ENCODE measurements around the gene FMN1.

Gene FMN1

DNA sequence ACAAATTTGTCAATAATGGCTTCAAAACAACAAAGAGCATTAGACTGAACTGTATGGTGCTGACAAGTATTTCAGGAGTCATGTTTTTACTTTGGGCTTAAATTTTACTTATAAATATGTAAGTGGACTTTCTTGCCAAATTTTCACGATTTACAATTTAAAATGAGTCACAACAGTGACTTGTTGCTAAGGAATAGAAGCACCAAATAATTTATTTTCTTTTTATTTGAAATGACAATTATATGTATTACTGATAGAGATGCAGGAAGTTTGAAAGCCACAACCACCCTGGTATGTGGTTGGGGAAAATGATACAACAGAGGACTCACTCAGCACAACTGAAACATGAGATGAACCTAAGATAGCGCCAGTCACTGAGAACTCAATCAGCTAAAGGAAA, 90.3 kb downstream of the FMN1 start:
- Mint-ChIP-seq H3K4me3 (peak overlapping the region; percentile 56), H3K36me3 (peaks cover 5% of the 10 kb centered on the region), H3K9me3 (peaks cover 5% of the 10 kb centered on the region)

DNA sequence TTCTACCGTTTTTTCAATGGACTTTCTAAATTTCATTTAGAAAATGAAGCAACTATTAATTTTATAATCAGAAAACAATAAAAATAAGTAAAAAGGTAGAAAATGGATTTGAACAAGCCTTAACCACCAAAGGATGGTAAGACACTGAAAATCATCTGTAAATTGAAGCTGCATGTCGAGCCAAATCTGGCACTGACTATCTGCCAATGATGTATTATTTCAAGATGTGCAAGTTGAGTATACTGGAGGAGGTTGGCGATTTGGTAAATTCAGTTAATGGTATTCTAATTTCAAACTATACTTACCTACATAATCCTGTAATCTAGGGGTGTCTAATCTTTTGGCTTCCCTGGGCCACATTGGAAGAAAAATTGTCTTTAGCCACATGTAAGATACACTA, 93.5 kb downstream of the FMN1 start:
- H3K4me3 Mint-ChIP-seq, result no peak overlapping the region

More for the DNA sequence above, 90.3 kb downstream of the FMN1 start:
- Mint-ChIP-seq H3K27me3 (no peaks in the 10 kb centered on the region), H3K27ac (peak overlapping the region; percentile 21), H3K4me1 (peaks cover 28% of the 10 kb centered on the region)

DNA sequence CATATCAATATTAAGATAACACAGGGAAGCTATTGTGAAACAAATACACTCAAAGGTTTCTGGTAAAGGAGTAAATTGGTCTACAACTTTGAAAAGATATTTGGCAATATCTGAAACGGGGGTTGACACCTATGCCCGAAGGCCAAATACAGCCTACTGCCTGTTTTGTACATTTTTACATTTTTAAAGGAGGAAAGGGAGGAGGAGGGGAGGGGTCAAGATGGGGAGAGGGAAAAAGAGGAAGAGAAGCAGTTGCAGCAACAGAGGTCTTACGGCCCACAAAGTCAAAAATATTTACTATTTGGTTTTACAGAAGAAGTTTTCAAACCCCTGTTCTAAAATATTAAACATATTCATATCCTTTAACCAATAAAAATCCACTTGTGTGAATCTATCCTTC, 94.2 kb downstream of the FMN1 start:
- Mint-ChIP-seq H3K27me3 (no peaks in the 10 kb centered on the region), H3K9me3 (no peaks in the 10 kb centered on the region), H3K36me3 (peaks cover 5% of the 10 kb centered on the region), H3K27ac (no peak overlapping the region), H3K4me1 (peaks cover 24% of the 10 kb centered on the region), H3K4me3 (no peak overlapping the region)

More for the DNA sequence above, 93.5 kb downstream of the FMN1 start:
- Mint-ChIP-seq H3K27ac (no peak overlapping the region), H3K4me1 (peaks cover 28% of the 10 kb centered on the region), H3K36me3 (peaks cover 5% of the 10 kb centered on the region), H3K9me3 (no peaks in the 10 kb centered on the region), H3K27me3 (no peaks in the 10 kb centered on the region)

DNA sequence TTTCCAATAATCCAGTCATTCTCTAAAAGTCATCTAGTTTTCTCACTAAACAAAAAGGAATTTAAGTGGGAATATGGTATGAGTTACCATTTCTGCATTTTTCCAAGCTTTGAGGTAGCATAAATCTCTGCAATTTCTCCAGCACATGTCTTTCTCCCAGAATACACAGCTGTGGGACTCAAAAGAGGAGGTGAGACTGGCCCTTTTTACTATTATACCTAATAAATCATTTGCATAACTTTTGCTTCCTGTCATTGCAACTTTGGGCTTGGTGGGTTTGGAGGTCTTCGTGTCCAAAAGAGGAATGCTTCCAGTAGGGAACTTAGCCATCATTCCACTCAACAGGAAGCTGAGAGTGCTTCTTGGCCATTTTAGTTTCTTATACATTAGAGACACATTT, 94.8 kb downstream of the FMN1 start:
- Mint-ChIP-seq H3K27me3 (no peaks in the 10 kb centered on the region), H3K36me3 (peaks cover 5% of the 10 kb centered on the region), H3K4me3 (no peak overlapping the region), H3K4me1 (peaks cover 18% of the 10 kb centered on the region), H3K27ac (no peak overlapping the region), H3K9me3 (no peaks in the 10 kb centered on the region)

DNA sequence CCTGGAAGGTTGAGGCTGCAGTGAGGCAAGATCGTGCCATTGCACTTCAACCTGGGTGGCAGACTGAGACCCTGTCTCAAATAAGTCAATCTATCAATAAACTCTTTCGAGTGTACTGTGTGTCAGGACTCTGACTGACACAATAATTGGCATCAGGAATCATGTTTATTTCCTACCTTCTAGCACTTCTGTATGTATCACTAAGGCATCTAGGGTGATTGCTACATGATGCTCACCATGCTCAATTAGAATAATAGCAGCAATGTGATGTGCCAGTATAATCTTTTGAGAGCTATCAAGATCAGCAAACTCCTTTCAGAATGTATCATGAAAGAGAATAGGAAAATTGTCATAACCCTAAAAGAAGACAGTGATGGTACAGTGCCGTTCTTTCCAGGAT, 95.3 kb downstream of the FMN1 start:
- Mint-ChIP-seq H3K36me3 (peaks cover 5% of the 10 kb centered on the region), H3K27me3 (no peaks in the 10 kb centered on the region), H3K27ac (no peak overlapping the region), H3K4me3 (no peak overlapping the region), H3K4me1 (peaks cover 13% of the 10 kb centered on the region), H3K9me3 (no peaks in the 10 kb centered on the region)

DNA sequence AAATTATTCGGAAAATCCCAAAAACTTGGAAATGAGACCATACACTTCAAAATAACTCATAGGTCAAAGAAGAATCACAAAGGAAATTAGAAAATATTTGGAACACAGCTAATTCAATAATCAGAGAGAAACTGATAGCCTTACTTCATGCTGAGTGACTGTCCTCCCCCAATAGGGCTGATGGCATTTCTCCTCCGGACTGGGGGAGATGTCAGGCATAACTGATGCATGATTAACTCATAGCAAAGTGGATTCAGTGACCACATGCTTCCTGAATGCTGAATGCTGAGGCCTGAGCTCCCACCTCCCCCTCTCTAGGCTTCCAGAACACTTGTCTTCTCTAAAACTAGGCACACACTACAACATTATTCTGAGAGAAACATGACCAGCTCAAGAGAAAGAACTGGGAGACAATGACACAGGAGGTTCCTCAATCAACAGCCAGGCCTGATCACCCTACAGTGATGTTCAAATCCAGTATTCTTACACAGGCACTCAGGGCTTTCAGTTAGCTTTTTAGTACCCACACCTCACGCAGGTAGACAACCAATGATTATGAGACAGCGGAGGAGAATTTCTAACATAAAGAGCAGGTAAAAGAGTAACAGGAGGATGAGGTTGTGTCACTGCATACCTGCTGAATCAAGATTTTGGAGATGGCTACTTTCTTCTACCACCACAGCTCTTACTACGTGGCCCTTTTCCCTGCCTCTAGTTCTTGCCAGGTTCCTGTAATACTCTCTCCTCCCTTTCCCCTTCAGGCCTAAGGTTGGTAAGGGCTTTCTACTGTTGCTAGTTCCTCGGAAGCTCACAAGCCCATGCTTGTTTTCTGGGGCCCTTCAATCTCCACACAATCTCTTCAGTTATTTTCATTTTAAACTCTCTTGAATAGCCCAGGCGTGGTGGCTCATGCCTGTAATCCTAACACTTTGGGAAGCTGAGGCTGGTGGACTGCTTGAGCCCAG, 96.1 kb downstream of the FMN1 start:
- Mint-ChIP-seq H3K27ac (no peak overlapping the region), H3K4me1 (peaks cover 4% of the 10 kb centered on the region), H3K9me3 (no peaks in the 10 kb centered on the region), H3K27me3 (no peaks in the 10 kb centered on the region), H3K36me3 (peaks cover 5% of the 10 kb centered on the region), H3K4me3 (no peak overlapping the region)

DNA sequence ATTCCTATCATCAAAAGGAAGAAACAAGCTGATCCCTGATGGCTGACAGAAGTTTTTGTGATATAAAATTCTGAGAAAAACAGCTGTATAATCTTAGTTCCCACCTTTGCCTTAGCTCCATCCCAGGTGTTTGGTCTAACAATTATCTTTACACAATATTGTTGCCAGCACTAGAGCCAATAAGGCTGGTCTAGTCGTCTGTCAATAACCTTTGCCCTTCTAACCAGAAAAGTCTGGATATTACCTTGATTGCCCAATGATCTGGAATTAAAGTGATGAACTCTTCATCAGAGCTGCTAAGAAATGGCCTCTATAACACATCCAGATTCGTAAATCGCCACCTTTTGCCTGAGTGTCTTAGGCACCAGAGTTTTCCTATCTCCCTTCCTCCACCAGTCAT, 98.4 kb downstream of the FMN1 start:
- Mint-ChIP-seq H3K4me3 (no peak overlapping the region), H3K36me3 (no peaks in the 10 kb centered on the region), H3K9me3 (no peaks in the 10 kb centered on the region), H3K27me3 (no peaks in the 10 kb centered on the region), H3K4me1 (peaks cover 16% of the 10 kb centered on the region), H3K27ac (no peak overlapping the region)

DNA sequence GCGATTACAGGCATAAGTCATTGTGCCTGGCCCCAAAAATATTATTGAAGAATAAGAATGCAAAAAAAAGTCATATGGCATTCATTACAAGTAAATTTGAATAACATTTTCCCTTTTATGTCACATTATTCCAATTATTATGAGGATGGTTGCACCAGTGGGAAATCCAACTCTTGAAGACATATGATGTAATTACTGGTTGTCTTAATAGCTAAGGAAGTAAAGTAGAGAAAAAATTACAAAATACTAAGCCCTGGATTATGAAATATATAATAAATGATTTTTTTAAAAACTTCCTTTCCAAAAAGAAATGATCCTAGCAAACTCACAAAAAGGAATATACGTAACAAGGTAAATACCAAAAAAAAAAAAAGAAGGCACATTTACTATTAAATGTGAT, 98.9 kb downstream of the FMN1 start:
- Mint-ChIP-seq H3K9me3 (no peaks in the 10 kb centered on the region), H3K27me3 (no peaks in the 10 kb centered on the region), H3K4me1 (peaks cover 16% of the 10 kb centered on the region), H3K4me3 (no peak overlapping the region), H3K27ac (no peak overlapping the region), H3K36me3 (no peaks in the 10 kb centered on the region)

DNA sequence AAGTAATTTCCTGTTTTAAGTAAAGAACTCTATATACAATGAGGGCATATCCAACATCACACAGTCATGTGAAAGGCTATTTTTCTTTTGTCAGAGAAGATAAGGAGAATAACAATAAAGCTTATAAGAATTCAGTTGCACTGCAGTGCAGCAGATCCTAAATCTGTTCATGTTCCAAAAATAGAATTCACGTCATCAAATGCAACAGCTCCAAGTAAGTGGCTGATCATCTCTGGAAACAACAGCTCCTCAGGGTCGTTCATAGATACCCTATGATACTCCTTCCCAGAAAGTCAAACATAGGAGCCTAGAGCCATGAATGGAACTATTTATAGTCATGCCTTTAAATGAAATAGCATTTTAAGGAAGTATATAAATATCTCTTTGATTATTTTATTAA, 100.2 kb downstream of the FMN1 start:
- Mint-ChIP-seq H3K9me3 (no peaks in the 10 kb centered on the region), H3K4me3 (no peak overlapping the region), H3K27me3 (no peaks in the 10 kb centered on the region), H3K36me3 (no peaks in the 10 kb centered on the region), H3K4me1 (peaks cover 16% of the 10 kb centered on the region), H3K27ac (no peak overlapping the region)

DNA sequence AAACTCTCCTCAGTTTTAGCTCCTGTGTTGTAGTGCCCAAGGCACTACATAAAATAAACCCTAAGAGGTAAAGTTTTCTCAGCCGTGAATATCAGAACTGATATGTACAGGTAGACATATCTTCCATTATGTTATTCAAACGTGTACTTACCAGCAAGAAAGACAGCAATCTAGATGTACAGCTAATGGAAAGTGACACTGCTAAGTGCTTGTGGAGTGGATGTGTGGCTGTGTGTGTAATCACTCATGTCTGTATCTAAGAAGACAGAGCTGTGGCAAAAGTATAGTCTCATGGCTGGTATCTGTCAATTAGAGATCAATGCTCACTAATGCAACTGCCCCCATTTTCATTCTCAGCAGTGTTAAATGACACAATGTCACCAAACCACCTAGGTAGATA, 101.3 kb downstream of the FMN1 start:
- no peaks in the 10 kb centered on the region for H3K27me3 Mint-ChIP-seq
- no peak overlapping the region for H3K27ac Mint-ChIP-seq
- H3K4me1 Mint-ChIP-seq, result peaks cover 16% of the 10 kb centered on the region
- no peaks in the 10 kb centered on the region for H3K36me3 Mint-ChIP-seq
- H3K9me3 Mint-ChIP-seq, result no peaks in the 10 kb centered on the region
- H3K4me3 Mint-ChIP-seq, result no peak overlapping the region

DNA sequence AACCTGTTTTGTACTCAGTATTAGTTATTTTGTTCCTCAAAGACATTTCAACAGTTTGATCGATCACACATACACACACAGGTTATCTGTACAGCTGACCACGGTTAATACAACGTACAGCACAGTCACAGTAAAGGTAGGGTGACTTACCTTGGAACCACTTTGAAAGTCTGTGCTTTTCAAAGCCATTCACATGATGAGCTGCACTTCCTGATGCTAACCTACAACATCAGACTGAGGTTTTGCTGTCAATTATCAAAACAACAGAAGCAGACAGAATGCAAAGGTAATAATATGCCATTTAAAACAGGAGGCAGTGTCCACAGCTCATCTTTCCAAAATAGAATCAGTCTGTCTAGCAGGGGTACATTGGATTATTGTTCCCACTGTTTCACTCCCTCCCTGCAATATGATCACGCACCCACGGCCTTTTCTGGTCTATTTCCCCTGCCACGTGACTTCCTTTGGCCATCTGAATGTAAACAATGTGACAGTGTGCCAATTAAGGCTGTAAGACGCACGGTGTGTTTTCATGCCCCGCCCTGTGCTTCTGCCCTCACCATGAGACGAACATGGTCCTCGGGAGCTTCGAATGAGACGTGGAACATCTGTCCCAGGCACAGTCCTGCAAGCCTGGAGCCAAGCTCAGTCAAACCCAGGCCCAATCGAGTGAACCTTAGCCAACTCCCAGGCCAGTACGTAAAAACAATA, 102.4 kb downstream of the FMN1 start:
- Mint-ChIP-seq H3K27me3 (no peaks in the 10 kb centered on the region), H3K4me3 (no peak overlapping the region), H3K27ac (no peak overlapping the region), H3K9me3 (no peaks in the 10 kb centered on the region), H3K36me3 (no peaks in the 10 kb centered on the region), H3K4me1 (peaks cover 16% of the 10 kb centered on the region)

DNA sequence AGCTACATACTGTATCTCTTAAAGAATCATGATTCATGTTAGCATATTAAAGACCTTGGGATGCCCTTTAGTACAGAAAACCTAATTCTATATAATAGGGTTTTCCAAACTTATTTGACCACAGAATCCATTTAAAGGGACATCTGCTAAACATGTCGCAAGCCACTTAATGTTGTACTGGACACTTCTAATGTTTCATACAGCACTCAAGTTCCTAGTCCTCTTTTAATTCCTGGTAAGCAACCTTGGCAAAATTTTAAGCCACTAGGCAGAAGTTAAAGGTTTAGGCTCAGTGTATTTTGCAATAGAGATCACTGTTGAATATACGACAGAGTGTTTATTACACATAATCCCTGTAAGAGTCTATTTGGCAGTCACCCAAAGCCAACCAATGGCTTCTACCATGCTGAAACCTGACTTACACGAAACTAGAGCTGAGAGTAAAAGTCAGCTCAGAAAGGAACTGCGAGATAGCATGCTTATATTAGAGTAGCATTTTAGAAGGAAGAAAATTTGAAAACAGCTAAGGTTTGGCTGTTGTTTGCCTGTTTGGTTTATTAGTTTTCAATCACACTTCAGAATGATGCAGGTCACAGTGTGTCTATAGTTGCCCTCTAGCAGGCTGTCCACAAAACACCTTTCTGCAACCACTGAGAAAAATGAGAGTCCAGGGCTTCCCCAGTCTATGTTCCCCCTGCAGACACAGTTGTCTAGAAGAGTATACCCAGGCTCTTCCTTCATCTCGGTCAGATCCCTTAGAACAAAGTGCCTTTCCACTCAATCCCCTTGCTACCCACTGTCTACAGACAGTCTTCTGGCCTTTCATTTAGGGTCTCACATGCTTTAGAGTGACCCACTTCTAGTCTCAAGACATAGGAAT, 104.4 kb downstream of the FMN1 start:
- no peak overlapping the region for H3K4me3 Mint-ChIP-seq
- no peaks in the 10 kb centered on the region for H3K9me3 Mint-ChIP-seq
- peaks cover 16% of the 10 kb centered on the region for H3K4me1 Mint-ChIP-seq
- H3K27me3 Mint-ChIP-seq, result no peaks in the 10 kb centered on the region
- H3K27ac Mint-ChIP-seq, result no peak overlapping the region
- H3K36me3 Mint-ChIP-seq, result no peaks in the 10 kb centered on the region

DNA sequence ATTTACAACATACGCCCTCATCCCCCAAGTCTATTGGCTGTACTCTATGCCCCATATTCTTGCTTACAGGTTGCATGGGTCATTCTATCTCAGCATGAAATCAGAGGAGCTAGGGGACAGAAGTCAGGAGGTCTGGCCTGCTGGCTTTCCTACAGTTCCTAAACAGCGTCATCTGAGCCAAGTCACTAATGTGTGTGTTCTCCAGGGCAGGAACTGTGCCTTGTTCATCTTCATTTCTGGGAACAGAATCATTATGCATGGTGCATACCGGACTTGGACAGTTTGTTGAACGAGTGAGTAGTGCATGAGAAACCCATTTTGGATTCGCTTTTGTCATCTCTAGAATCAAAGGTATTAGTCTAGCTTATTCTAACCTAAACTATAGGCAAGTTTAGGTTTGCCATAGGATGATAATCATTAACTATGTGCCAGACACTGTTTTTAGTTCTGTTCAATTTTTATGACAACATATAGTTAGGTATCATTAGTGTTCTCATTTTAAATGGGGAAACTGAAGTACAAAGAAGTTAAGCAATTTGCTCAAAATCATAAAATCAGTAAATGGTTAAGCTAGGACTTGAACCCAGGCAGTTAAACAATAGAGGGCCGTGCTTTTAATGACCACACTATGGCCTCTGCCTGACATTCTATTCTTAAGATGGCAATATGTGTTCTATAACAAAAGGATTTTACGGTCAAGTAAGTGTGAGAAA, 105.2 kb downstream of the FMN1 start:
- Mint-ChIP-seq H3K4me3 (no peak overlapping the region), H3K27ac (no peak overlapping the region), H3K27me3 (no peaks in the 10 kb centered on the region), H3K9me3 (no peaks in the 10 kb centered on the region), H3K4me1 (peaks cover 16% of the 10 kb centered on the region), H3K36me3 (no peaks in the 10 kb centered on the region)

DNA sequence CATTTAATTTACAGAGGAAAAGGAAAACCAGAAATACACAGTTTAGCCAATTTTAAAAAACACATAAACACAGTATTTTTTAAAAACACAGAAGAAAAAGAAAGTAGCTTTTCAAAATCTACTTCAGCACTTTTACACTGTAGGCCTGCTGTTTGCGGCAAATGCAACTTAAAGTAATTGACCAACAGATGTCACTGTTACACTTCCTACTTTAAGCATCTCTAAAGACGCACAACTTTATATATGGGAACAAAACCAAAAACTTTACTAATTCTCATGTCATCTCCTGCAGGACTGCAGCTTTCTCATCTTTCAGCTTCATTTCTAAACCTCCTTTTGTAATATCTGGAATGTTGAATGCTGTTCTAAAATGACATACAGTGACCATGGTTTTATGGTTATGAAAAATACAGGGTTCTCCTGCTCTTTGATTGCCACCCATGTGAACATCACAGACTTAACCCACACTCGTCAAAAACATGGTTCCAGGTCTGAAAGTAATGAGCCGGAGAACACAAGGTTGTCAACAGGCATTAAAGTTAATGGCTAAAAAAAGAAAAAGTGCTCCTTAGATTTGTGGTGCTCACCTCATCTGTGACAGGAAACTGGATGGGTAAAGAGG, 107.9 kb downstream of the FMN1 start:
- Mint-ChIP-seq H3K36me3 (no peaks in the 10 kb centered on the region), H3K27ac (no peak overlapping the region), H3K27me3 (no peaks in the 10 kb centered on the region), H3K9me3 (no peaks in the 10 kb centered on the region), H3K4me3 (no peak overlapping the region), H3K4me1 (peaks cover 5% of the 10 kb centered on the region)

DNA sequence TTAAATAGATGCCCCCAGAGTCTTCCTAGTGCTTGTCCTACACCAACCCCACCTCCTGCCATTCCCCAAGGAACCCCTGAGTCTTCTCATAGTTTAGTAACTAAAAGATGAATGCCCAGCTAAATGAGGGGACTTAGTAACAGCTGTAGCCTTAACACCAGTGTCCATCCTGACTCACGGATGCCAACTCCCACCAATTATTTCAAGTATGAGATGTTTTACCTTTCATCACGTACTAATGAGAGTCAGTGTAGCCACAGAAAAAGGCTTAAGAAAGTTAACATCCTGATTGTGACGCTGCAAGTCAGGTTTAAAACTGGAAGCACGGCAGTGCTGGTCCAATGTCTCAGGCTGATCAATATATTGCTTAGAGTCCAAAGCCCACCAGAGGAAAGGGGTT, 109.9 kb downstream of the FMN1 start:
- H3K4me1 Mint-ChIP-seq, result no peaks in the 10 kb centered on the region
- H3K36me3 Mint-ChIP-seq, result no peaks in the 10 kb centered on the region
- H3K4me3 Mint-ChIP-seq, result no peak overlapping the region
- no peaks in the 10 kb centered on the region for H3K27me3 Mint-ChIP-seq
- no peak overlapping the region for H3K27ac Mint-ChIP-seq
- H3K9me3 Mint-ChIP-seq, result no peaks in the 10 kb centered on the region
